Retinal pigment epithelial cell (primary cell): ENCODE data around the gene PHF23.

Experiments used
- DNase-seq: peaks from one replicate; pipeline ENCODE4 v3.0.0-alpha.2; 2010; ENCODE audit warnings: low read depth
- H3K4me3 ChIP-seq: 2 replicates; pipeline ENCODE4 v1.5.1; 2011; ENCODE audit warnings: mild to moderate bottlenecking, low read length, control low read depth, moderate library complexity
- TF ChIP-seq, protein P1 (sequence below): conservative IDR thresholded peaks from 2 replicates; pipeline ENCODE4 v1.5.1; 2011; ENCODE audit warnings: low read depth, low read length, control low read depth, inconsistent platforms

Gene PHF23

DNA sequence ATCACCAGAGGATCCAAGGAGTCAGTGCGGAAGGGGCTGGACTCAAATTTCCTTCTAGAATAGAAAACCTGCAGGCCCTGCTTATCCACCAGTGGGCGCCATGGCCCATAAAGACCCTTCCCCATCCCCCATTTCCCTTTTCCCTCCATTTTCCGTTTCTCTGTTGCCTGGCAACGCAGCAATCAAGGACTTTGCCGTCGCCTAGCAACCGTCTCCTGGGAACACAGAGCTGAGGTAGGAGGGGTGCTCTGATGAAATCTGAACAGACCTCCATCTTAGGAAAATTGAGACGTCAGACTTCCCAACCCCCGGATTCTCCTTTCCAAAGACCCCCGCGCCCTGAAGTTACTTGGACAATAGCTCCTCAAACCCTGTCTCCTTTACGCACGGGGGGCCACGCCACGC, 25.4 kb downstream of the PHF23 start:
- DNase-seq: peak; percentile 52
- TF ChIP-seq, protein P1, sequence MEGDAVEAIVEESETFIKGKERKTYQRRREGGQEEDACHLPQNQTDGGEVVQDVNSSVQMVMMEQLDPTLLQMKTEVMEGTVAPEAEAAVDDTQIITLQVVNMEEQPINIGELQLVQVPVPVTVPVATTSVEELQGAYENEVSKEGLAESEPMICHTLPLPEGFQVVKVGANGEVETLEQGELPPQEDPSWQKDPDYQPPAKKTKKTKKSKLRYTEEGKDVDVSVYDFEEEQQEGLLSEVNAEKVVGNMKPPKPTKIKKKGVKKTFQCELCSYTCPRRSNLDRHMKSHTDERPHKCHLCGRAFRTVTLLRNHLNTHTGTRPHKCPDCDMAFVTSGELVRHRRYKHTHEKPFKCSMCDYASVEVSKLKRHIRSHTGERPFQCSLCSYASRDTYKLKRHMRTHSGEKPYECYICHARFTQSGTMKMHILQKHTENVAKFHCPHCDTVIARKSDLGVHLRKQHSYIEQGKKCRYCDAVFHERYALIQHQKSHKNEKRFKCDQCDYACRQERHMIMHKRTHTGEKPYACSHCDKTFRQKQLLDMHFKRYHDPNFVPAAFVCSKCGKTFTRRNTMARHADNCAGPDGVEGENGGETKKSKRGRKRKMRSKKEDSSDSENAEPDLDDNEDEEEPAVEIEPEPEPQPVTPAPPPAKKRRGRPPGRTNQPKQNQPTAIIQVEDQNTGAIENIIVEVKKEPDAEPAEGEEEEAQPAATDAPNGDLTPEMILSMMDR: peak; percentile 70
- H3K4me3 ChIP-seq: peak overlapping the region; percentile 54

DNA sequence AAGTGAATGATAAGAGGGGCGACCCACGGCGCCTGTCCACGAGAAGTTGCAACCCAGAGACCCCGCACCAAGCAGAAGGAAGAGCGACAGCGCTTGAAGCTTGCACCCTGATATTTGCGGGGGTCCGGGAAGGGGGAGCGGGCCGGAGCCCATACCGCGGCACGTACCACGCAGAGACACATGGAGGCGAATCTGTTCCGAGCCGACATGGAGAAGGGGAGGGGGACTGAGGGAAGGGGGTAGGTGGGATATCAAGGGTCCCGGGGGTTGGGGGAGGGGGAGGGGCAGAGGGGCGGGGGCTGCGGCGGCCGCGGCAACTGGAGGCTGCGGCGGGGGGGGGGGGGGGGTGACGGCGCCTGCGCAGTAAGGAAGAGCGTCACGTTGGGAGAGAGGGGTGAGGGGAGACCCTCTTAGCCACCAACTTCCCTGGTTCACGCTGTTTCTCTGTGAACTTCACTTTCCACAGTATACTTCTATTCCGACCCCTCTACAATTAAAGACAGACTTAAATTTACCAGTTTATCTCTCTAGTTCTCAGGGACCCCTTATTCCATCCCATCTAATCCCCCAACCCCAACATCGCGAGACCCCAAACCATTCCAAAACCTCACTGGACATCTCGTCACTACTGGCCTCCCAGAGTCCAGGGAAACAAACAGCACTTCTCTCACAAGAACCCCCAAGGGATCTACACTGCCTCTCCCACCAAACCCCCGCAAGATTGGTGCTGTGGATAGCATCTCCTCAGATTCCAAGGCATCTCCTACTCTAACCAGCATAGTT, 27.6 kb downstream of the PHF23 start:
- peak overlapping the region; percentile 40 for H3K4me3 ChIP-seq

DNA sequence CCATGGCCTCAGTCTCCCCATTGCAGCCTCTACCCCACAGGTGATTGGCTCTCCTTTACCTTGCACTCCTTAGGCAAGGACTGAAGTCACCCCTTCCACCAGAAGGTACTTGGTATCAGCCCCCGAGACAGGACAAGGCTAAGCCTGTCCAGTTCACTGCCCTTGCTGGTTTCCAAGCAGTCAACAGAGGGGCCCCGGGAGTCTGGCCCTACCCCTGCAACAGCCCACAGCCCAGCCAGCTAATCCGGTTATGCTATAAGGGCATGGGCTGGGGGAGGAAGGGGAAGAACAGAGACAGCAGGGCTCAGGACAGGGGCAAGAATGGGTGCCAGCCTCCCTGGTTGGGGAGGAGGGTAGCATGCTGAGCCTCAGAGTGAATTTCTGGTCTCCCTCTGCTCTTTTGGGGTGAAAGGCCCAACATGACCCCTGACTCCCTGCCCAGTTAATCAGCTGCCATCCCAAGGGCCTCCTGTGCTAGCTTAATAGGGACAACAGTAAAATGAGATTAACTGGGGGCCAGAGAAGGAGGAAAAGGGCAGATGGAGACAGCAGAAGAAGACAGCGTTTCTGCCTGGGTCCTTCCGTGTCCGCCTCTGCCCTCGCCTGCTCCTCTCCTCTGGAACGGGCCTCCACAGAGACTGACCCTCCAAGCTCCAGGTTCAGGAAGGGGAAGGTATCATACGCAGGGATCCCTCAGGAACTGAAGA, 30.4 kb downstream of the PHF23 start:
- H3K4me3 ChIP-seq: no peak overlapping the region
- DNase-seq: no peak
- TF ChIP-seq, protein P1: no peak

More for the DNA sequence above, 27.6 kb downstream of the PHF23 start:
- TF ChIP-seq, protein P1: no peak
- DNase-seq: no peak

DNA sequence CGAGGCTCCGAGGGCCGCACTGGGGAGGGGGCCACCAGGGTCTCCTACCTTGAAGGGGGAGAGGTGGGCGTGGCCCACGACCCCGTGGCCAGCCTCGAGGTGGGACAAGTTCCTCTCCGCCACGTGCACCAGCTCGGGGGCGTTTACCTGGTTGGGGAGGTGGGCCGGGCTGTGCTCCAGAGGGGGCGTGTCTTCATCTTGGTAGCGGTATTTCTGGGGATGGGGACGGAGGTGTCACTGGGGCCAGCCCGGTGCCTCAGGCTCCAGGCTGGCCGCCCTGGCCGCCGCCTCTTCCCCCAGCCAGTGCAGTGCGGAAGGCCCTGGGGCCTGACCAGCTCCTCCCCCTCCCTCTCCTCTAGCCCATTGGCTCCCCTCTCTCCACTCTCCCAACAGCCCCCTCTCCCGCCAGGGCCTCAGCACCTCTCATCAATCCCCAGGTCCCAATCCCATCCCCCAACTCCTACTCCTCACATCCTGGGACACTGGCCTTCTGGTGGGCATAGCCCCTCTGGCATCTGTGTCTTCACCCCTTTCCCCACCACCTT, 31.2 kb downstream of the PHF23 start:
- TF ChIP-seq, protein P1: no peak
- DNase-seq: no peak
- H3K4me3 ChIP-seq: peak overlapping the region; percentile 4

DNA sequence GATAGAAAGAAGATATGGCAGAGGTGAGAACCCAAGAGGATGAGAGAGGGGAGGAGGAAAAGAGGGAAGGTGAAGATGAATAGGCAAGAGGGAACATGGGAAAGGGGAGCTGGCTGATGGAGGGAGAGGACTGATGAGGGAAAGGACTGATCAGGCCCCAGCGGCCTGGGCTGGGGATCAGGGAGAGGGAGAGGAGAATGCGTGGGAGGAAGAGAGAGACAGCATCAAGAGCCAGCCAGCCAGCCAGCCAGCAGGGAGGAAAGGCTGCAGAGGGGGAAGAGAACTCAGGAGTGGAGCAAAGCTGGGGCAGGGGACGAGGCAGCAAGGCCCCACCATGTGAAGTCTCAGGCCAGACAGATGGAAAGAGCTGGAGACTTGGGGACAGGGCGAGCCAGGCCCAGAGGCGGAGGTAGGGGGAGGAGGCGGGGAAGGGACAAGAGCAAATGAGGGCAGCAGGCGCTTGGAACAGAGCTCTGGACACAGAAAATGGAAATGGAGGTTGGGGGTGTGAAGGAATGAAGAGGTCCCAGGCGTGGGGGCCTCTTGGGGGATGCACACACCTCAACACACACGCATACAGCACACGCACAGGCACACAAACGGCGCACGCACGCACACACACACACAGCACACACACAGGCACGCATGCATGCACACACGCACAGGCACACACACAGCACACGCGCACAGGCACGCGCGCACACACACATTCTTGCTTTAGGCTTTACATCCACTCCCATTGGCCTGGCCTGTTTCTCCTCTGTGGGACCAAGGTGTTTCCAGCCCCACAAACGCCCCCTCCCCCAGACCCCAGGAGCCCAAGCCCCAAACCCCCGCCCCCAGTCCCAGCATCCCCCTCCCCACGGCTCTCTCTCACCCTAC, 31.9 kb downstream of the PHF23 start:
- no peak for DNase-seq
- no peak overlapping the region for H3K4me3 ChIP-seq
- TF ChIP-seq, protein P1: no peak

DNA sequence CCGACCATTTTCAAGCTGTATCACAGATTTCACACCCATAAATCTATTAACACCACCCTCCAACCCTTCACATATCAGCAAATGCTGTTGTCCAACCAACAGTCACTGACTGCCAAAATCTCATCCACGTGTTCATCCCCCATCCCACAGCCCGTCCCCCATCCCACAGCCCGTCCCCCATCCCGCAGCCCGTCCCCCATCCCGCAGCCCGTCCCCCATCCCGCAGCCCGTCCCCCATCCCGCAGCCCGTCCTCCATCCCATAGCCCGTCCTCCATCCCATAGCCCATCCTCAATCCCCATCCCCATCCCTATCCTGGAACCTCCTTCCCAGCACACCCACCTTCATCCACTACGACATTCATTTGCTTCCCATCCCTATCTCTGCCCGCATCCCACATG, 33.7 kb downstream of the PHF23 start:
- peak overlapping the region; percentile 73 for H3K4me3 ChIP-seq
- TF ChIP-seq, protein P1: no peak
- DNase-seq: no peak
